HepG2 (cell line): ENCODE data around the gene PPP4C. TPM values are rescaled to one million over a fixed set of nuclear protein-coding genes. Genes with fewer than 3 reads are reported as not detected.
A peak's percentile ranks its signal among the peaks of the same experiment; 100 is the strongest.

ENCODE experiments used
- ADNP ChIP-seq: sonication (generic); formaldehyde crosslinking; IDR thresholded peaks from 2 replicates; pipeline ENCODE4 v1.4.0; 2020; ENCODE audit warnings: missing genetic modification reagents
- DNMT3B ChIP-seq: conservative IDR thresholded peaks from 2 replicates; pipeline ENCODE4 v1.6.1; 2016; ENCODE audit warnings: missing biosample characterization, control low read depth
- EED ChIP-seq: sonication (generic); formaldehyde crosslinking; IDR thresholded peaks from 2 replicates; pipeline ENCODE4 v1.5.0; 2020; ENCODE audit warnings: mild to moderate bottlenecking, missing genetic modification reagents
- KLF15 ChIP-seq: sonication (generic); formaldehyde crosslinking; IDR thresholded peaks from 2 replicates; pipeline ENCODE4 v1.8.1; 2023; ENCODE audit warnings: borderline replicate concordance, mild to moderate bottlenecking, inconsistent platforms, missing genetic modification reagents, mixed read lengths
- MZF1 ChIP-seq: sonication (generic); formaldehyde crosslinking; IDR thresholded peaks from 2 replicates; pipeline ENCODE4 v1.8.1; 2023; ENCODE audit warnings: mild to moderate bottlenecking, missing genetic modification reagents, borderline replicate concordance
- NR2C2 ChIP-seq: sonication (generic); formaldehyde crosslinking; IDR thresholded peaks from 2 replicates; pipeline ENCODE4 v1.4.0; 2020; ENCODE audit warnings: missing genetic modification reagents, mild to moderate bottlenecking, moderate library complexity, borderline replicate concordance
- PAF1 ChIP-seq: IDR thresholded peaks from 2 replicates; pipeline ENCODE4 v1.6.1; 2016; ENCODE audit warnings: missing genetic modification reagents, missing compliant biosample characterization
- RXRA ChIP-seq: sonication (generic); formaldehyde crosslinking; IDR thresholded peaks from 2 replicates; pipeline ENCODE4 v1.5.1; 2020; ENCODE audit warnings: missing genetic modification reagents
- RXRB ChIP-seq: IDR thresholded peaks from 2 replicates; pipeline ENCODE4 v1.6.1; 2016; ENCODE audit warnings: borderline replicate concordance, missing genetic modification reagents, missing compliant biosample characterization
- STAG1 ChIP-seq: sonication (generic); formaldehyde crosslinking; IDR thresholded peaks from 2 replicates; pipeline ENCODE4 v1.4.0; 2020; ENCODE audit warnings: missing genetic modification reagents
- TCF12 ChIP-seq, 2 experiments: fragments of 450-650 bp in 1 of 2; sonication (generic) in 1 of 2; formaldehyde crosslinking in 1 of 2; IDR thresholded peaks; 2 replicates each; pipeline versions ENCODE4 v1.6.1 to v1.8.0; 2017 to 2022; ENCODE audit warnings: antibody characterized with exemption in 1 of 2, mild to moderate bottlenecking in 1 of 2, missing genetic modification reagents in 1 of 2, moderate library complexity in 1 of 2
- TCF7 ChIP-seq: sonication (generic); IDR thresholded peaks from 2 replicates; pipeline ENCODE4 v1.6.1; 2016; ENCODE audit warnings: antibody characterized with exemption, low read depth
- THAP7 ChIP-seq: sonication (generic); formaldehyde crosslinking; IDR thresholded peaks from 2 replicates; pipeline ENCODE4 v1.8.1; 2023; ENCODE audit warnings: mild to moderate bottlenecking, missing genetic modification reagents
- ZBED4 ChIP-seq: sonication (generic); formaldehyde crosslinking; IDR thresholded peaks from 2 replicates; pipeline ENCODE4 v1.4.0; 2020; ENCODE audit warnings: missing genetic modification reagents, borderline replicate concordance
- ZBTB21 ChIP-seq: sonication (generic); formaldehyde crosslinking; IDR thresholded peaks from 2 replicates; pipeline ENCODE4 v1.4.0; 2020; ENCODE audit warnings: missing genetic modification reagents
- ZFP41 ChIP-seq: sonication (generic); formaldehyde crosslinking; IDR thresholded peaks from 2 replicates; pipeline ENCODE4 v1.4.0; 2020; ENCODE audit warnings: mild to moderate bottlenecking, missing genetic modification reagents, borderline replicate concordance
- ZNF10 ChIP-seq: sonication (generic); formaldehyde crosslinking; IDR thresholded peaks from 2 replicates; pipeline ENCODE4 v1.4.0; 2020; ENCODE audit warnings: mild to moderate bottlenecking, low read depth, missing genetic modification reagents, borderline replicate concordance
- ZNF652 ChIP-seq: IDR thresholded peaks from 2 replicates; pipeline ENCODE4 v1.6.1; 2016; ENCODE audit warnings: low read depth, borderline replicate concordance
- ZNF737 ChIP-seq: sonication (generic); formaldehyde crosslinking; IDR thresholded peaks from 2 replicates; pipeline ENCODE4 v1.5.0; 2020; ENCODE audit warnings: missing genetic modification reagents, mild to moderate bottlenecking, borderline replicate concordance
- ZNF768 ChIP-seq: sonication (generic); formaldehyde crosslinking; IDR thresholded peaks from 2 replicates; pipeline ENCODE4 v1.4.0; 2020; ENCODE audit warnings: missing genetic modification reagents
- polyA plus RNA-seq, 8 experiments: library from polyadenylated mRNA; depleted of rRNA in 3 of 8; stranded (reverse) in 7 of 8; unstranded in 1 of 8; fragments of >200 nt; fragmentation: Illumina TruSeq in 4 of 8; extraction: Trizol in 4 of 8; gene quantifications; 2 replicates each; pipeline versions ENCODE4 v1.2.1 to v1.2.3, GENCODE V29; 2011 to 2016; ENCODE audit warnings: low read depth in 4 of 8, missing spikeins in 1 of 8, mixed read lengths in 1 of 8; ENCODE audit not compliant: insufficient read depth in 1 of 8
- total RNA-seq, 5 experiments: library from RNA; depleted of rRNA; stranded (reverse); fragments of >200 nt; fragmentation: Illumina TruSeq; extraction: Trizol; gene quantifications; 2 replicates each; pipeline ENCODE4 v1.2.3, GENCODE V29; 2016; ENCODE audit warnings: low read depth in 1 of 5
- TF ChIP-seq, protein P1 (sequence below): sonication (generic); formaldehyde crosslinking; IDR thresholded peaks from 2 replicates; pipeline ENCODE4 v1.4.0; 2020; ENCODE audit warnings: missing genetic modification reagents
- TF ChIP-seq, protein P2 (sequence below): sonication (generic); formaldehyde crosslinking; IDR thresholded peaks from 2 replicates; pipeline ENCODE4 v1.4.0; 2020; ENCODE audit warnings: missing genetic modification reagents, borderline replicate concordance

The PPP4C gene
- total and polyA plus RNA-seq, 2 of the 13 experiments (the other 11 are each of a cell fraction or from before 2014, with no cell fraction given): 176 to 220 TPM

GRCh38 chr16:30052671-30053372 lies 23.0 kb upstream of the PPP4C start (continued):
- TF ChIP-seq STAG1 (CRISPR knock-in tag): peak; percentile 8; the same call in 1 of the 2 replicates
- TF ChIP-seq, protein P1, sequence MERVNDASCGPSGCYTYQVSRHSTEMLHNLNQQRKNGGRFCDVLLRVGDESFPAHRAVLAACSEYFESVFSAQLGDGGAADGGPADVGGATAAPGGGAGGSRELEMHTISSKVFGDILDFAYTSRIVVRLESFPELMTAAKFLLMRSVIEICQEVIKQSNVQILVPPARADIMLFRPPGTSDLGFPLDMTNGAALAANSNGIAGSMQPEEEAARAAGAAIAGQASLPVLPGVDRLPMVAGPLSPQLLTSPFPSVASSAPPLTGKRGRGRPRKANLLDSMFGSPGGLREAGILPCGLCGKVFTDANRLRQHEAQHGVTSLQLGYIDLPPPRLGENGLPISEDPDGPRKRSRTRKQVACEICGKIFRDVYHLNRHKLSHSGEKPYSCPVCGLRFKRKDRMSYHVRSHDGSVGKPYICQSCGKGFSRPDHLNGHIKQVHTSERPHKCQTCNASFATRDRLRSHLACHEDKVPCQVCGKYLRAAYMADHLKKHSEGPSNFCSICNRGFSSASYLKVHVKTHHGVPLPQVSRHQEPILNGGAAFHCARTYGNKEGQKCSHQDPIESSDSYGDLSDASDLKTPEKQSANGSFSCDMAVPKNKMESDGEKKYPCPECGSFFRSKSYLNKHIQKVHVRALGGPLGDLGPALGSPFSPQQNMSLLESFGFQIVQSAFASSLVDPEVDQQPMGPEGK (CRISPR knock-in tag): peak; percentile 71
- TF ChIP-seq ADNP (CRISPR knock-in tag): no peak
- peak; percentile 51; the same call in 1 of the 2 replicates for TF ChIP-seq ZBTB21 (CRISPR knock-in tag)
- peak; percentile 52; the same call in 1 of the 2 replicates for TF ChIP-seq NR2C2 (CRISPR knock-in tag)
- TF ChIP-seq EED (CRISPR knock-in tag): peak; percentile 91; the same call in 1 of the 2 replicates
- peak; percentile 77 for TF ChIP-seq ZNF768 (CRISPR knock-in tag)
- peak; percentile 78 for TF ChIP-seq RXRB (CRISPR knock-in tag)
- no peak for TF ChIP-seq PAF1
- peak; percentile 96; the same call in 1 of the 2 replicates for TF ChIP-seq ZFP41
- TF ChIP-seq ZNF10 (CRISPR knock-in tag): no peak
- TF ChIP-seq, protein P2, sequence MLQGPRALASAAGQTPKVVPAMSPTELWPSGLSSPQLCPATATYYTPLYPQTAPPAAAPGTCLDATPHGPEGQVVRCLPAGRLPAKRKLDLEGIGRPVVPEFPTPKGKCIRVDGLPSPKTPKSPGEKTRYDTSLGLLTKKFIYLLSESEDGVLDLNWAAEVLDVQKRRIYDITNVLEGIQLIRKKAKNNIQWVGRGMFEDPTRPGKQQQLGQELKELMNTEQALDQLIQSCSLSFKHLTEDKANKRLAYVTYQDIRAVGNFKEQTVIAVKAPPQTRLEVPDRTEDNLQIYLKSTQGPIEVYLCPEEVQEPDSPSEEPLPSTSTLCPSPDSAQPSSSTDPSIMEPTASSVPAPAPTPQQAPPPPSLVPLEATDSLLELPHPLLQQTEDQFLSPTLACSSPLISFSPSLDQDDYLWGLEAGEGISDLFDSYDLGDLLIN (CRISPR knock-in tag): peak; percentile 100
- no peak for TF ChIP-seq MZF1 (CRISPR knock-in tag)
- no peak for TF ChIP-seq ZNF652
- no peak for TF ChIP-seq ZNF737 (CRISPR knock-in tag)
- TF ChIP-seq TCF12 (IDR thresholded peaks at IDR 0.05): no peak
- TF ChIP-seq TCF12 (CRISPR knock-in tag; IDR thresholded peaks at IDR 0.05): no peak; the same call in 1 of the 2 replicates
- peak; percentile 77 for TF ChIP-seq ZBED4 (CRISPR knock-in tag)
- no peak for TF ChIP-seq THAP7 (CRISPR knock-in tag)
- TF ChIP-seq KLF15 (CRISPR knock-in tag): peak; percentile 92
- peak; percentile 90 for TF ChIP-seq RXRA (CRISPR knock-in tag)
- no peak for TF ChIP-seq DNMT3B (CRISPR knock-in tag)
- no peak for TF ChIP-seq TCF7
